ENCODE results near the gene LRRC37B.
"Not testable (repeated sequence)": the region's sequence is repeated elsewhere in the genome, so short reads cannot be mapped to it uniquely, and the experiment has no call there.

LRRC37B gene
- 8.9 to 42.2 reads per million in 2 experiments for total RNA-seq

DNA sequence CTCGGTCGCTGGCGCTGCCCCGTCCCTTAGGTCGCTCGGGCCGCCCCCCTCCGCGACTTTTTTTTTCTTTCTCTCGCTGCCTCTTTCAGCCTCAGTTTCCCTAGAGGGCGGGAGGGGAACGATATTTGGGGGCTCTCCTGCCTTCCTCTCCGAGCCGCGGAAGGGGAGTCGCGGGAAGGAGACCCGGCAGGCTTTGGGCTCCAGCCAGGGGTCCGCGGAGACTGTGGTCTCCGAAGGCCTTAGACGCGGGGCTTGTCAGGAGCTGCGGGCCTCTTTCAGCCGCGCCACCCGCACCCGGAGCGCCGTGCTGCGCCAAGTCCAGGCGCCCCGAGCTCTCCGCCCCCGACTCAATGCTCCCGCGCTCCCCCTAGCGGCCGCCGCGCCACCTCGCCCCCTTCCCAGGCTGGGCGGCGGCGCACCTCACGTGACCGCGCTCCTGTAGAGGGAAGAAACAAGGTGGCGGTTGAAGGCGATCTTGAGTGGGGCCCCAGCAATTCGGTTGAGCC, at the start of gene LRRC37B:
Gene LRRC37B (plus strand): TSS at position 427 of the 506 bp plus-strand sequence. CDS start 14,010 bp downstream, outside the sequence.
- DNase-seq (ENCODE audit: low read depth) = peak; percentile 83

GRCh38 chr17:31964131-31964530, 43.1 kb upstream of the LRRC37B start:
- DNase-seq (ENCODE audit: low read depth) = not testable (repeated sequence)

- DNase-seq (ENCODE audit: low read depth) = no peak
These were observed 39.5 kb upstream of the LRRC37B start for GRCh38 chr17:31967648-31968047.

GRCh38 chr17:31970416-31970815, 36.8 kb upstream of the LRRC37B start:
- not testable (repeated sequence) for DNase-seq (ENCODE audit: low read depth)

GRCh38 chr17:31974269-31975071, 32.7 kb upstream of the LRRC37B start:
- not testable (repeated sequence) for DNase-seq (ENCODE audit: low read depth)

- not testable (repeated sequence) for DNase-seq (ENCODE audit: low read depth)
These were observed 31.8 kb upstream of the LRRC37B start for GRCh38 chr17:31975391-31975790.

DNA sequence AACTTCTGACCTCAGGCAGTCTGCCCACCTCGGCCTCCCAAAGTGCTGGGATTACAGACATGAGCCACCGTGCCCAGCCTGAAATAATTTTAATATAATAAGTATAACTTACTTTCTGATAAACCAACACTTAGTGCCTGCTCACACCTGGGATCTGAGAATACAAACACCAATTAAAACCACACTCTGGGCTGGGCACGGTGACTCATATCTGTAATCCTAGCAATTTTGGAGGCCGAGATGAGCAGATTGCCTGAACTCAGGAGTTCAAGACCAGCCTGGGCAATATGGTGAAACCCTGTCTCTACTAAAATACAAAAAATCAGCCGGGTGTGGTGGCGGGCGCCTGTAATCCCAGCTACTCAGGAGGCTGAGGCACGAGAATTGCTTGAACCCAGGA, 15.4 kb upstream of the LRRC37B start:
- DNase-seq (ENCODE audit: low read depth) = not testable (repeated sequence)

- DNase-seq (ENCODE audit: low read depth) = no peak
These were observed 10.2 kb upstream of the LRRC37B start for GRCh38 chr17:31997005-31997404.

GRCh38 chr17:32007463-32008298, 498 bp downstream of the LRRC37B start:
- DNase-seq (ENCODE audit: low read depth) = peak; percentile 18

DNA sequence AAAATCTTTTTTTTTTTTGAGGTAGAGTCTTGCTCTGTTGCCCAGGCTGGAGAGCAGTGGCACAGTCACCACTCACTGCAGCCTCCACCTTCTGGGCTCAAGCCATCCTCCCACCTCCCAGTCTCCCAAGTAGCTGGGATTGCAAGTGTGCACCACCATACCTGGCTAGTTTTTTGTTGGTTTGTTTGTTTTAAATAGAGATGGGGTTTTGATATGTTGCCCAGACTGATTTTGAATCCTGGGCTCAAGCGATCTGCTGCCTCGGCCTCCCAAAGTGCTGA, 2.0 kb downstream of the LRRC37B start:
- no peak for DNase-seq (ENCODE audit: low read depth)

GRCh38 chr17:32010114-32010513, 2.9 kb downstream of the LRRC37B start:
- no peak for DNase-seq (ENCODE audit: low read depth)

- no peak for DNase-seq (ENCODE audit: low read depth)
These were observed 8.2 kb downstream of the LRRC37B start for GRCh38 chr17:32015245-32016013.

- DNase-seq (ENCODE audit: low read depth) = no peak
These were observed 9.0 kb downstream of the LRRC37B start for GRCh38 chr17:32016231-32016630.

GRCh38 chr17:32019228-32019627, 12.0 kb downstream of the LRRC37B start:
- no peak for DNase-seq (ENCODE audit: low read depth)

DNA sequence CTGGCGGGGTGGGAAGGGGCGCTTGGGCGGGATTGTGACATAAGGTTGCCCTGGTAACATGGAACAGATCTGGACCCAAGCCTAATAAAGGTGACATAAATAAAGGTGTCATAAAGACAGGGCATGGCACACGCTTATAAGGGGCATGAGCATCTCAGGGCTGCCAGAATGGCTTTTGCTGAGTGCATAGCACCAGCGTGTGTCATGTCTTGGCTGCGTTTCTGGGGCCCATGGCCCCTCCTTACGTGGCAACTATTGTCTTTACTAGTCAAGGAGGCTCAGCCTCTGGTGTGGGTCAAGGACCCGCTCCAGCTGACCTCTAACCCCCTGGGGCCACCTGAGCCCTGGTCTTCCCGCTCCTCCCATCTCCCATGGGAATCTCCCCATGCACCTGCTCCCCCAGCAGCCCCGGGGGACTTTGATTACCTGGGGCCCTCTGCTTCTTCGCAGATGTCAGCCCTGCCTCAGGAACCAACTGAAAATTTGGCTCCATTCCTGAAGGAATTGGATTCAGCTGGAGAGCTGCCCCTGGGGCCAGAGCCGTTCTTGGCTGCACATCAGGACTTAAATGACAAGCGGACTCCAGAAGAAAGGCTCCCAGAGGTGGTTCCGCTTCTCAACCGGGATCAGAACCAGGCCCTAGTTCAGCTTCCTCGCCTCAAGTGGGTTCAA, 13.9 kb downstream of the LRRC37B start:
- no peak for DNase-seq (ENCODE audit: low read depth)

GRCh38 chr17:32021615-32021955, 14.4 kb downstream of the LRRC37B start:
- DNase-seq (ENCODE audit: low read depth) = no peak

DNA sequence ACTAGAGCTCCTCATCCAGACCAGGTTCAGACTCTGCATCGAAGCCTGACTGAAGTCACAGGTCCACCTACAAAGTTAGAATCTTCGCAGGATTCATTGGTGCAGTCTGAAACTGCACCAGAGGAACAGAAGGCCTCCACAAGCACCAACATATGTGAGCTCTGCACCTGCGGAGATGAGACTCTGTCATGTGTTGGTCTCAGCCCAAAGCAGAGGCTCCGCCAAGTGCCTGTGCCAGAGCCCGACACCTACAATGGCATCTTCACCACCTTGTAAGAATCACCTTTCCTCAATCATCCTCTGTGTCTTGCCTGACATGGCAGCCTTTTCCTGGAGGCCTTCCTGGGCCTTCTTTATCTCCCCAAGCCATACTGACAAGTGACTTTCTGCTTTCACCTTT, 15.4 kb downstream of the LRRC37B start:
- not testable (repeated sequence) for DNase-seq (ENCODE audit: low read depth)

- DNase-seq (ENCODE audit: low read depth) = not testable (repeated sequence)
These were observed 20.1 kb downstream of the LRRC37B start for GRCh38 chr17:32027271-32027670.

- no peak for DNase-seq (ENCODE audit: low read depth)
These were observed 26.0 kb downstream of the LRRC37B start for GRCh38 chr17:32033223-32033622.

GRCh38 chr17:32033812-32034211, 26.6 kb downstream of the LRRC37B start:
- DNase-seq (ENCODE audit: low read depth) = not testable (repeated sequence)

GRCh38 chr17:32040246-32040645, 33.1 kb downstream of the LRRC37B start:
- not testable (repeated sequence) for DNase-seq (ENCODE audit: low read depth)

Measured in T follicular helper cell (primary cell).